Measurements from ENCODE around the gene HK1. TPM values are rescaled to one million over a fixed set of nuclear protein-coding genes. Genes with fewer than 3 reads are reported as not detected.
"Not testable (repeated sequence)": the region's sequence is repeated elsewhere in the genome, so short reads cannot be mapped to it uniquely, and the experiment has no call there.

Gene HK1
- total RNA-seq, 1 donor from 2014 or later: 182 TPM

DNA sequence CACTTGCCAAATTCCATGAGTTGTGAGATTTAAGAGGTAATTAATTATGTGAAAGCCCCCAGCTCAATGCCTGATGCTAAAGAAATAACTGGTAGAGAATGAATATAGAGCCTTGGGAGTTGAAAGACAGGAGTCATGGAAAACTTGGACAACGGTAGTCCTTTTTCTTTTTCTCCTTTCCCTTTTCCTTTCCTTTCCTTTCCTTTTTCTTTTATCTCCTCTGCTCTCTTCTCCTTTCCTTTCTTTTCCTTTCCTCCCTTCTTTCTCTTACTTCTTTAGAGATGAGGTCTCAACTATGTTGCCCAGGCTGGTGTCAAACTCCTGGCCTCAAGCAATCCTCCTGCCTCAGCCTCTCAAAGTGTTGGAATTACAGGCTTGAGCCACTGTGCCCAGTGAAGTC, 165.1 kb downstream of the HK1 start:
- no peak for FAIRE-seq
- H3K4me3 ChIP-seq (ENCODE audit: low read depth, low read length): no peak overlapping the region
- no peaks in the 10 kb centered on the region for H3K27me3 ChIP-seq (ENCODE audit: control insufficient read depth, insufficient read depth, low read length)
- peaks cover 2% of the 10 kb centered on the region for H3K36me3 ChIP-seq (ENCODE audit: control insufficient read depth, insufficient read depth, low read length)
- no peak for DNase-seq (ENCODE audit: low read depth)
- TF ChIP-seq, protein P1, sequence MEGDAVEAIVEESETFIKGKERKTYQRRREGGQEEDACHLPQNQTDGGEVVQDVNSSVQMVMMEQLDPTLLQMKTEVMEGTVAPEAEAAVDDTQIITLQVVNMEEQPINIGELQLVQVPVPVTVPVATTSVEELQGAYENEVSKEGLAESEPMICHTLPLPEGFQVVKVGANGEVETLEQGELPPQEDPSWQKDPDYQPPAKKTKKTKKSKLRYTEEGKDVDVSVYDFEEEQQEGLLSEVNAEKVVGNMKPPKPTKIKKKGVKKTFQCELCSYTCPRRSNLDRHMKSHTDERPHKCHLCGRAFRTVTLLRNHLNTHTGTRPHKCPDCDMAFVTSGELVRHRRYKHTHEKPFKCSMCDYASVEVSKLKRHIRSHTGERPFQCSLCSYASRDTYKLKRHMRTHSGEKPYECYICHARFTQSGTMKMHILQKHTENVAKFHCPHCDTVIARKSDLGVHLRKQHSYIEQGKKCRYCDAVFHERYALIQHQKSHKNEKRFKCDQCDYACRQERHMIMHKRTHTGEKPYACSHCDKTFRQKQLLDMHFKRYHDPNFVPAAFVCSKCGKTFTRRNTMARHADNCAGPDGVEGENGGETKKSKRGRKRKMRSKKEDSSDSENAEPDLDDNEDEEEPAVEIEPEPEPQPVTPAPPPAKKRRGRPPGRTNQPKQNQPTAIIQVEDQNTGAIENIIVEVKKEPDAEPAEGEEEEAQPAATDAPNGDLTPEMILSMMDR (IDR thresholded peaks at IDR 0.05; ENCODE audit: insufficient read depth, low read length, severe bottlenecking): no peak

DNA sequence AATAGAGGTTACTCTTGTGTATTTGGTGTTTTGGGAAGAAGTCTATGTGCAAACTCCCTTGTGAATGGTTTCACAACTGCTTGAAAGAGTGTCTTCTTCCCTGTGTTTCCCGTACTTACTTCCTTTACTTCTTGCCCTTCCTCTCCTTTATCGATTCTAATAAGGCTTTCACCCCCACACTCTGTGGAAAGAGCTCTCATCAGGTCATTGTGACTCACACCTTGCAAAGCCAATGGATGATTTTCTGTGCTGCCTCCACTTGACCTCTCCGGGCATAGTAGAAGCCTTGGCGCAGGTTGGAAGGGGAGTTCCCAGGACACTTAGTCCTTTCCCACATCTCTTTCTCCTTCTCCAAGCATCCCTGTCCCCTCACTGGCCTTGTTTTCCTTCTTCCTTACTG, 166.7 kb downstream of the HK1 start:
- TF ChIP-seq, protein P1 (IDR thresholded peaks at IDR 0.05; ENCODE audit: insufficient read depth, low read length, severe bottlenecking): no peak
- no peak overlapping the region for H3K4me3 ChIP-seq (ENCODE audit: low read depth, low read length)
- no peaks in the 10 kb centered on the region for H3K27me3 ChIP-seq (ENCODE audit: control insufficient read depth, insufficient read depth, low read length)
- FAIRE-seq (no peak), DNase-seq (ENCODE audit: low read depth) (no peak)
- H3K36me3 ChIP-seq (ENCODE audit: control insufficient read depth, insufficient read depth, low read length): peaks cover 2% of the 10 kb centered on the region

DNA sequence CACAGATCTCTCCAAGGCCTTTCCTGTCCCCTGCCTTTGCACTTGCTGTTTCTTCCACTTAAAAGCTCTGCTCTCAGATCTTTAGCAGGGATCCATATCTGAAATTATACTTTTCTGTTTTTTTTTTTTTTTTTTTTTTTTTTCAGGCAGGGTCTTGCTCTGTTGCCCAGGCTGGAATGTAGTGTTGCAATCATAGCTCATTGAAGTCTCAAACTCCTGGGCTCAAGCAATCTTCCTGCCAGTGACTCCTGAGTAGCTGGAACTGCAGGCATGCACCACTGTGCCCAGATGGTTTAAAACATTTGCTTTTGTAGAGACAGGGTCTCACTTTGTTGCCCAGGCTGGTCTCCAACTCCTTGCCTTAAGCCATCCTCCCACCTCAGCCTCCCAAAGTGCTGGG, 167.9 kb downstream of the HK1 start:
- no peak for FAIRE-seq
- TF ChIP-seq, protein P1 (IDR thresholded peaks at IDR 0.05; ENCODE audit: insufficient read depth, low read length, severe bottlenecking): no peak
- Histone ChIP-seq H3K27me3 (ENCODE audit: control insufficient read depth, insufficient read depth, low read length) (no peaks in the 10 kb centered on the region), H3K4me3 (ENCODE audit: low read depth, low read length) (no peak overlapping the region), H3K36me3 (ENCODE audit: control insufficient read depth, insufficient read depth, low read length) (peaks cover 2% of the 10 kb centered on the region)
- DNase-seq (ENCODE audit: low read depth): peak; percentile 41

DNA sequence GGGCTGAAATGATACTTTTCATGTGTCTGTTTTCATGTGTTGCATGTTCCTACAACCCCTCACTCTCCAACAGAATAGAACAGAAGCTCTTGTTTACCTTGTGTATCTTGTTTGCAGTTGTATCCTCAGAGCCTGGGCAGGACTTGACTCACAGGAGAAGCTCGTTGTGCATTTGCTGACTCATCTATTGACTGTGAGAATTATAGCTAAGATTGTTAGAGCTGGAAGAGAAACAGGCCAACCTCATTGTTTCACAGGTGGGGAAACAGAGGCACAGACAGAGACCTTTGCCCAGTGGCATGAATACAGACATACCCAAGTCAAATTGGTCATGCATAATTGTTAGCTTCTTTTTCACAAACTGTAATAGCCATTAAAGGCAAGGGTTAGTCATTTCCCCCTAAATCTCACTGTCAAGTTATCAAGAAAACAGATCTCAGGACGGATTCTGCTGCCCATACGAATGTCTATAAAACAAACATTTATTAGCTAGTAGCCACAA, 168.4 kb downstream of the HK1 start:
- DNase-seq (ENCODE audit: low read depth): peak; percentile 92
- Histone ChIP-seq H3K4me3 (ENCODE audit: low read depth, low read length) (no peak overlapping the region), H3K36me3 (ENCODE audit: control insufficient read depth, insufficient read depth, low read length) (no peaks in the 10 kb centered on the region), H3K27me3 (ENCODE audit: control insufficient read depth, insufficient read depth, low read length) (no peaks in the 10 kb centered on the region)
- FAIRE-seq: no peak
- TF ChIP-seq, protein P1 (IDR thresholded peaks at IDR 0.05; ENCODE audit: insufficient read depth, low read length, severe bottlenecking): no peak

DNA sequence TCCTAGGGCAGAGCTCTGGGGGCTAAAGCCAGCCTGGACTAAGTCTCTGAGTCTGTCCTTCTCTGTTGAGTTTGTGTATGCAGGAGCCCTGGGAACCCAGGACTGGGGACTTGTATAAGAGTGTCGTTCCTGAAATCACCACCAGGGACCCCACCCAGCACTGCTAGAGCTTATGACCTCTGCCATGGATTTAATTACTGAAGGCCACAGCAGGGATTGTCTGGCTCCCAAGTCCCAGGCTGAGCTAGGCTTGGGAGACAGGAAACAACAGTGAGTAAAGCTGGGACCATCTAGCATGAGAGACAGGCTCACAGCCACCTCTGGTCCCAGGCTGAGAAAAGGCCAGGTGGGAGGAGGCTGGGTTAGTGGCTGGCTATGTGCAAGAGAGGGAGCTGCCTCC, 171.5 kb downstream of the HK1 start:
- DNase-seq (ENCODE audit: low read depth) (peak; percentile 60), FAIRE-seq (no peak)
- no peaks in the 10 kb centered on the region for H3K36me3 ChIP-seq (ENCODE audit: control insufficient read depth, insufficient read depth, low read length)
- TF ChIP-seq, protein P1 (IDR thresholded peaks at IDR 0.05; ENCODE audit: insufficient read depth, low read length, severe bottlenecking): peak; percentile 64
- H3K27me3 ChIP-seq (ENCODE audit: control insufficient read depth, insufficient read depth, low read length): no peaks in the 10 kb centered on the region
- no peak overlapping the region for H3K4me3 ChIP-seq (ENCODE audit: low read depth, low read length)

DNA sequence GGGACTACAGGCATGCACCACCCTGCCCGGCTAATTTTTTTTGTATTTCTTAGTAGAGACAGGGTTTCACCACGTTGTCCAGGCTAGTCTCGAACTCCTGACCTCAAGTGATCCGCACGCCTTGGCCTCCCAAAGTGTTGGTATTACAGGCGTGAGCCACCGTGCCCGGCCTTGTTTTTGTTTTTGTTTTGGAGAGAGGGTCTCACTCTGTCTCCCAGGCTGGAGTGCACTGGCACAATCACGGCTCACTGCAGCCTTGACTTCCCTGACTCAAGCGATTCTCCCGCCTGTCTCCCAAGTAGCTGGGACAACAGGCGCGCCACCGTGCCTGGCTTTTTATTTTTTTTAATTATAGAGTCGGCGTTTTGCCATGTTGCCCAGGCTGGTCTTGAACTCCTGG, 172.1 kb downstream of the HK1 start:
- H3K27me3 ChIP-seq (ENCODE audit: control insufficient read depth, insufficient read depth, low read length); DNase-seq (ENCODE audit: low read depth); H3K4me3 ChIP-seq (ENCODE audit: low read depth, low read length); H3K36me3 ChIP-seq (ENCODE audit: control insufficient read depth, insufficient read depth, low read length); FAIRE-seq: not testable (repeated sequence)
